Endothelial cell (in vitro differentiated cells): ENCODE data around the gene ADGRG6. TPM values are rescaled to one million over a fixed set of nuclear protein-coding genes. Genes with fewer than 3 reads are reported as not detected.

ENCODE experiments used
- DNase-seq: peaks from one replicate; pipeline ENCODE4 v3.0.0; 2021; ENCODE audit warnings: low spot score
- H3K27ac Mint-ChIP-seq: one replicate; pipeline ENCODE4 v1.8.0; 2021; ENCODE audit warnings: mixed read lengths, inconsistent platforms; ENCODE audit not compliant: unreplicated experiment
- H3K27me3 Mint-ChIP-seq: one replicate; pipeline ENCODE4 v1.8.0; 2021; ENCODE audit warnings: mild to moderate bottlenecking, moderate library complexity, mixed read lengths, inconsistent platforms; ENCODE audit not compliant: unreplicated experiment
- H3K36me3 Mint-ChIP-seq: one replicate; pipeline ENCODE4 v1.8.0; 2021; ENCODE audit warnings: mild to moderate bottlenecking, low read depth, mixed read lengths, inconsistent platforms; ENCODE audit not compliant: unreplicated experiment
- H3K4me1 Mint-ChIP-seq: one replicate; pipeline ENCODE4 v1.8.0; 2021; ENCODE audit warnings: mild to moderate bottlenecking, mixed read lengths, inconsistent platforms; ENCODE audit not compliant: unreplicated experiment
- H3K4me3 Mint-ChIP-seq: one replicate; pipeline ENCODE4 v1.8.0; 2021; ENCODE audit warnings: mild to moderate bottlenecking, mixed read lengths, inconsistent platforms; ENCODE audit not compliant: unreplicated experiment
- H3K9me3 Mint-ChIP-seq: one replicate; pipeline ENCODE4 v1.8.0; 2021; ENCODE audit warnings: mixed read lengths, inconsistent platforms; ENCODE audit not compliant: unreplicated experiment
- CTCF ChIP-seq: fragments of 200-600 bp; sonication (generic); IDR thresholded peaks from one replicate; pipeline ENCODE4 v1.5.0; 2021; ENCODE audit warnings: antibody characterized with exemption; ENCODE audit not compliant: unreplicated experiment
- total RNA-seq: library from RNA; stranded (reverse); fragmentation: NEBNext Ultra II Directional; extraction: Animal tissue kit (Norgen Biotek cat#: 25700); gene quantifications from one replicate; pipeline ENCODE4 v1.2.1, GENCODE V29; 2021; ENCODE audit not compliant: unreplicated experiment

Gene ADGRG6
- total RNA-seq, 1 donor from 2014 or later = 8.8 TPM

DNA sequence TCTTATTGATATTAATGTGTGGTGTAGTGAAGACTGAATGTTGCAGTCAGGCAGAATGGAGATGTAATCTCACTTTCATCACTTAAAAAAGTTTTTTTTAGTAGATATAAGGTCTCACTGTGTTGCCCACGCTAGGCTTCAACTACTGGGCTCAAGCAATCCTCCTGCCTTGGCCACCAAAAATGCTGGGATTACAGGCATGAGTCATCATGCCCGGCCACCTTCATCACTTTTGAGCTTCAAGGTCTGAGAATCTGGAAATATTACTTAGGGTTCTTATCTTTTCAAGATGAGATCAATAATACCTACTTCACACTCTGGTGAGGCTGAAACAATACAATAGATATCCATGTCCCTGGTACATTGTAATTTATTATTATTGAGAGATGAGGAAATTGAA is 31.6 kb downstream of the ADGRG6 start:
- Mint-ChIP-seq H3K27ac (no peak overlapping the region), H3K27me3 (no peaks in the 10 kb centered on the region), H3K4me1 (peaks cover 10% of the 10 kb centered on the region), H3K9me3 (no peaks in the 10 kb centered on the region), H3K36me3 (no peaks in the 10 kb centered on the region), H3K4me3 (no peak overlapping the region)
- DNase-seq = no peak
- TF ChIP-seq CTCF = no peak

GRCh38 chr6:142334294-142334693 is 32.5 kb downstream of the ADGRG6 start:
- H3K27ac Mint-ChIP-seq = no peak overlapping the region
- H3K9me3 Mint-ChIP-seq = no peaks in the 10 kb centered on the region
- no peak for DNase-seq
- TF ChIP-seq CTCF = no peak
- H3K4me1 Mint-ChIP-seq = peaks cover 10% of the 10 kb centered on the region
- H3K36me3 Mint-ChIP-seq = no peaks in the 10 kb centered on the region
- no peak overlapping the region for H3K4me3 Mint-ChIP-seq
- no peaks in the 10 kb centered on the region for H3K27me3 Mint-ChIP-seq

- TF ChIP-seq CTCF = no peak
- Mint-ChIP-seq H3K9me3 (no peaks in the 10 kb centered on the region), H3K36me3 (no peaks in the 10 kb centered on the region), H3K4me3 (no peak overlapping the region), H3K4me1 (peaks cover 10% of the 10 kb centered on the region), H3K27me3 (no peaks in the 10 kb centered on the region), H3K27ac (no peak overlapping the region)
- DNase-seq = no peak
These were observed 33.6 kb downstream of the ADGRG6 start for GRCh38 chr6:142335415-142335814.

GRCh38 chr6:142336183-142336582 is 34.4 kb downstream of the ADGRG6 start:
- Mint-ChIP-seq H3K27ac (no peak overlapping the region), H3K27me3 (no peaks in the 10 kb centered on the region), H3K4me1 (peaks cover 6% of the 10 kb centered on the region), H3K9me3 (no peaks in the 10 kb centered on the region), H3K4me3 (no peak overlapping the region), H3K36me3 (no peaks in the 10 kb centered on the region)
- TF ChIP-seq CTCF = no peak
- DNase-seq = no peak

GRCh38 chr6:142336787-142337186 is 35.0 kb downstream of the ADGRG6 start:
- no peak for DNase-seq
- Mint-ChIP-seq H3K27me3 (no peaks in the 10 kb centered on the region), H3K9me3 (no peaks in the 10 kb centered on the region), H3K27ac (no peak overlapping the region), H3K4me1 (no peaks in the 10 kb centered on the region), H3K36me3 (no peaks in the 10 kb centered on the region), H3K4me3 (no peak overlapping the region)
- TF ChIP-seq CTCF = no peak
